Activated CD8-positive, alpha-beta memory T cell treated with anti-CD3 and anti-CD28 coated beads for 1 hour (primary cell): ENCODE results near the gene NEK4.

Experiments used
- DNase-seq, 2 donors: peaks; one replicate each; pipeline ENCODE4 v3.0.0-alpha.2; 2020; ENCODE audit warnings: low read depth in 1 of 2; ENCODE audit errors: extremely low read depth in 1 of 2

The NEK4 gene

GRCh38 chr3:52793702-52794611 lies 23.2 kb upstream of the NEK4 start:
- DNase-seq: no peak

- no peak for DNase-seq
These were observed 22.4 kb upstream of the NEK4 start for GRCh38 chr3:52792961-52793695.

GRCh38 chr3:52792413-52792812 lies 21.7 kb upstream of the NEK4 start:
- no peak for DNase-seq

- no peak for DNase-seq
These were observed 21.2 kb upstream of the NEK4 start for GRCh38 chr3:52791928-52792327.

GRCh38 chr3:52791366-52791765 lies 20.6 kb upstream of the NEK4 start:
- DNase-seq: no peak

- no peak for DNase-seq
These were observed 20.0 kb upstream of the NEK4 start for GRCh38 chr3:52790741-52791140.

- DNase-seq: no peak
These were observed 19.6 kb upstream of the NEK4 start for GRCh38 chr3:52790337-52790736.

- DNase-seq: no peak
These were observed 19.0 kb upstream of the NEK4 start for GRCh38 chr3:52789746-52790040.

- no peak for DNase-seq
These were observed 18.4 kb upstream of the NEK4 start for GRCh38 chr3:52788890-52789745.

- DNase-seq: no peak
These were observed 17.2 kb upstream of the NEK4 start for GRCh38 chr3:52787672-52788625.

GRCh38 chr3:52787246-52787645 lies 16.5 kb upstream of the NEK4 start:
- DNase-seq: no peak

- DNase-seq: no peak
These were observed 15.8 kb upstream of the NEK4 start for GRCh38 chr3:52786330-52787215.

GRCh38 chr3:52784931-52785590 lies 14.3 kb upstream of the NEK4 start:
- no peak for DNase-seq

GRCh38 chr3:52784021-52784621 lies 13.4 kb upstream of the NEK4 start:
- DNase-seq: no peak

GRCh38 chr3:52783211-52783555 lies 12.4 kb upstream of the NEK4 start:
- DNase-seq: no peak

- no peak for DNase-seq
These were observed 11.9 kb upstream of the NEK4 start for GRCh38 chr3:52782412-52783210.

GRCh38 chr3:52781741-52782140 lies 11.0 kb upstream of the NEK4 start:
- DNase-seq: no peak
